GM12872 (cell line): ENCODE results near the gene PIK3R2.

Experiments used
- CTCF ChIP-seq: IDR thresholded peaks from 3 replicates; pipeline ENCODE4 v1.5.1; 2011; ENCODE audit warnings: low read depth, mild to moderate bottlenecking, low read length, moderate library complexity; ENCODE audit not compliant: insufficient read depth

Gene PIK3R2

GRCh38 chr19:18171605-18172327 is 18.8 kb downstream of the PIK3R2 start:
- no peak for TF ChIP-seq CTCF

DNA sequence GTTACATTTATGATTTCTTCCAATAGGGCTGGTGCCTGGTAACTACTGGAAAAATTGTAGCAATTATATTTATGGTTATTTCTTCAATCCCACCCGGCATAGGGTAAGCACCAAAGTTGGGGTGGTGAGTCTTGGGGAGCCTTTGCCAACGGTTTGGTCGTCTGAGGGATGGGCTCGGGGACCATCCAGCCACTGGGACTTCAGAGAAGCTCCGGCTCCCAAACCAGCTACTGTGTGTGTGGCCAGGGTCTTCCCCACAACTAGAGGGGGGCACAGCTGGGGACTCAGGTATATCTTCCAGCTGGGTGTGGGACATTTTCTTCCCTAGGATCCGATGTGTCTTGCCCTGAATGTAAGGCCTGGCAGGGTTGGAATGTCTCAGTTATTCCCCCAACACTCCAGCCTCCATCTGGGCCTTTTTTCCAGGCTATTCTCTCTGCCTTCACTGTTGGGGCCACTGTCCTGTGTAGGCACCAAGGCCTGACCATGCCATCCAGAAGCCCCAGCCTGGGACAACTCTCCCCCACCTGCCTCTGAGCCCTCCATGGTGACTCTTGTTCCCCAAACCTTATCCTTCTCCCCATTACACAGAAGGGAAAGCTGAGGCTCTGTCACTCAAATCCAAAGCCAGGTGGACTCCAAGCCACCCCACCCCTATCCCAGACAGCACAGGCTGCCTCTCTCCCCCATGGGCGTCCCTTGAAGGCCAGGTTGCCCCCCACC is 19.5 kb downstream of the PIK3R2 start:
- TF ChIP-seq CTCF: no peak

DNA sequence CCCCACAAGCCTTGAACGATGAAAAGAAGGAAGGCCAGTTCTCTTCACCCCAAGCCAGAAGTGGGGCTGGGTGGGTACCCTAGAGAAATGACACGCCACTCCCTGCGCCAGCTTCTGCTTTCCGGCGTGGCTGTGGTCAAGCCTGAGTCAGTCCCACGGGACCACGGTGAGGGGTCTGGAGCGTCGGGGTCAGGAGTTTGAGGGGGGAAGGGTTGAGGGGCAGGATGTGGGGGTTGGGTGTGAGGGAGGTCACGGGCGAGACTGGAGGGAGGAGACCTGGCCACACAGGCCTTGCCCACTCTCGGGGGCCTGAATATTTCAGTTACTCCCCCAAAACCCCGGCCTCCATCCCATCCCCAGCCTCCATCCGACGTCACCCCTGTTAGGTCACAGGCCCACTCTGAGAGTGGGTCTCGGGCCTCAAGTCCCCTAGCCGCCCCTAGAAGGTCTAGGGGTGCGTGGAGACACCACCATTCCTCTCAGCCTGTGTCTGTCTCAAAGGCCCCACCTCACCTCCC is 20.1 kb downstream of the PIK3R2 start:
- TF ChIP-seq CTCF: no peak

DNA sequence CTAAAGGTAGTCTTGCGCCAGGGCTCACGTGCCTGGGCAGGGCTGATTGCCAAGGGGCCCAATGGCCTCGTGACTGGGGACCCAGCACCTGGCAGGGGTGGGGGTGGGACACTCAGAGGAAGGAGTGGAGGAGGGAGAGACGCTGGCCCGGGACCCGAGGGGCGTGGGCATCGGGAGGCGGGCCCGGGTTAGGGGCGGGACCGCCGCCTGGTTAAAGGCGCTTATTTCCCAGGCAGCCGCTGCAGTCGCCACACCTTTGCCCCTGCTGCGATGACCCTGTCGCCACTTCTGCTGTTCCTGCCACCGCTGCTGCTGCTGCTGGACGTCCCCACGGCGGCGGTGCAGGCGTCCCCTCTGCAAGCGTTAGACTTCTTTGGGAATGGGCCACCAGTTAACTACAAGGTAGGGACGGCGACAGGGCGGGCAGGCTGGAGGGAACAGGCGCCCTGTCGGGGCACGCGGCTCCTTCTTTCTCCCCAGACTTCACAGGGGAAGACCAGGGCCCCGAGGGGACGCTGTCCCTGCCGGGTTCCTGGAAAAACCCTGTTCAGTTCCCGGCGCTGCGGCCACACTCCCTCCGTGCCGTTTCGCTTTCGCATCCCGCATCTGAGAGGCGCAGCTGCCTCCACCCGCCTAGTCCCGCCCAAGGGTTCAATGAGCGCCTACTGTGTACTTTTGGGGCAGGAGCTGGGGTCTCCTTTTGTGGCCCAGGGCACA is 20.8 kb downstream of the PIK3R2 start, which contains the start of gene IFI30:
Gene IFI30 (plus strand): TSS at position 242 of the 717 bp plus-strand sequence. CDS start 29 bp downstream, at position 271.
- TF ChIP-seq CTCF: no peak

DNA sequence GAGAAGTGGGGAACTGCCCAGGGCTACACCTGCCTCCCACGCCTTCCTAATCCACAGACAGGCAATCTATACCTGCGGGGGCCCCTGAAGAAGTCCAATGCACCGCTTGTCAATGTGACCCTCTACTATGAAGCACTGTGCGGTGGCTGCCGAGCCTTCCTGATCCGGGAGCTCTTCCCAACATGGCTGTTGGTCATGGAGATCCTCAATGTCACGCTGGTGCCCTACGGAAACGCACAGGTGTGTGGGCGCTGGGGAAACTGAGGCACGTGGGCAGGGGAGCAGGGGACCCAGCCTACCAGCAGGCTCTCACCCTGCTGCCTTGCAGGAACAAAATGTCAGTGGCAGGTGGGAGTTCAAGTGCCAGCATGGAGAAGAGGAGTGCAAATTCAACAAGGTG is 22.0 kb downstream of the PIK3R2 start:
- no peak for TF ChIP-seq CTCF

- TF ChIP-seq CTCF: no peak
These were observed 23.7 kb downstream of the PIK3R2 start for GRCh38 chr19:18176367-18177310.
